GM15510 (cell line): Measurements from ENCODE around the gene CETN1.

Source experiments
- POLR2A ChIP-seq: IDR thresholded peaks from 3 replicates; pipeline ENCODE4 v1.6.1; 2011; ENCODE audit warnings: borderline replicate concordance; ENCODE audit not compliant: insufficient read length; ENCODE audit errors: extremely low read depth

Gene CETN1

GRCh38 chr18:580154-580553 lies at the start of gene CETN1:
Gene CETN1 (plus strand): TSS chr18:580380. CDS start chr18:580409, 29 bp downstream.
- TF ChIP-seq POLR2A: no peak

- no peak for TF ChIP-seq POLR2A
Observed at GRCh38 chr18:532018-532417, 48.2 kb upstream of the CETN1 start.

GRCh38 chr18:532632-533031 lies 47.5 kb upstream of the CETN1 start:
- TF ChIP-seq POLR2A: no peak

- TF ChIP-seq POLR2A: no peak
Observed at GRCh38 chr18:533995-534601, 46.1 kb upstream of the CETN1 start.

GRCh38 chr18:543447-544078 lies 36.6 kb upstream of the CETN1 start:
- TF ChIP-seq POLR2A: no peak

- no peak for TF ChIP-seq POLR2A
Observed at GRCh38 chr18:549967-550366, 30.2 kb upstream of the CETN1 start.

- TF ChIP-seq POLR2A: no peak
Observed at GRCh38 chr18:551404-552061, 28.6 kb upstream of the CETN1 start.

GRCh38 chr18:555705-556457 lies 24.3 kb upstream of the CETN1 start:
- no peak for TF ChIP-seq POLR2A

- TF ChIP-seq POLR2A: no peak
Observed at GRCh38 chr18:564708-565561, 15.2 kb upstream of the CETN1 start.

GRCh38 chr18:565562-566061 lies 14.6 kb upstream of the CETN1 start:
- no peak for TF ChIP-seq POLR2A

- no peak for TF ChIP-seq POLR2A
Observed at GRCh38 chr18:567122-567521, 13.1 kb upstream of the CETN1 start.

GRCh38 chr18:568731-569130 lies 11.4 kb upstream of the CETN1 start:
- no peak for TF ChIP-seq POLR2A

GRCh38 chr18:570256-570655 lies 9.9 kb upstream of the CETN1 start:
- TF ChIP-seq POLR2A: no peak

- no peak for TF ChIP-seq POLR2A
Observed at GRCh38 chr18:570697-571096, 9.5 kb upstream of the CETN1 start.
